OCI-LY7 (cell line): ENCODE data around the gene NCBP1.

Experiments
- CTCF ChIP-seq: fragments of 200-600 bp; sonication (generic); conservative IDR thresholded peaks from 2 replicates; pipeline ENCODE4 v1.5.1; 2014; ENCODE audit warnings: mild to moderate bottlenecking, antibody characterized with exemption, low read length, moderate library complexity, mixed read lengths
- EZH2phosphoT487 ChIP-seq: fragments of 200-600 bp; sonication (generic); IDR thresholded peaks from 2 replicates; pipeline ENCODE4 v1.6.1; 2018; ENCODE audit warnings: low read depth, borderline replicate concordance, mild to moderate bottlenecking, mixed run types, antibody characterized with exemption, low read length, moderate library complexity, mixed read lengths

GRCh38 chr9:97651646-97652045, 18.0 kb downstream of the NCBP1 start:
- no peak for TF ChIP-seq CTCF
- no peak for TF ChIP-seq EZH2phosphoT487
